Measurements from ENCODE around the gene SERPINI1. TPM values are rescaled to one million over a fixed set of nuclear protein-coding genes. Genes with fewer than 3 reads are reported as not detected.
"Not testable (repeated sequence)": the region's sequence is repeated elsewhere in the genome, so short reads cannot be mapped to it uniquely, and the experiment has no call there.

The SERPINI1 gene
- total and polyA plus RNA-seq, 12 donors, result 3.2 to 20.7 (median 9.9) TPM

GRCh38 chr3:167823738-167824137 is 88.2 kb downstream of the SERPINI1 start:
- intact Hi-C loops (cut with DNase I), result no loop called here
- H3K27me3 ChIP-seq, result no peaks in the 10 kb centered on the region
- WGBS, 4 donors, result 73 to 80% (median 76%) methylated on average over 3 of the region's 3 CpGs
- H3K36me3 ChIP-seq (replicated peaks in 1 of 2), result no peaks in the 10 kb centered on the region
- no peaks in the 10 kb centered on the region for H3K9me3 ChIP-seq (replicated peaks in 1 of 3)
- no peak for TF ChIP-seq POLR2A (IDR thresholded peaks at IDR 0.05)
- TF ChIP-seq CTCF (IDR thresholded peaks at IDR 0.05), result no peak
- no peak for DNase-seq
- no peak overlapping the region for H3K27ac ChIP-seq
- no peak overlapping the region for H3K4me3 ChIP-seq
- no peaks in the 10 kb centered on the region for H3K4me1 ChIP-seq (replicated peaks in 1 of 2)

DNA sequence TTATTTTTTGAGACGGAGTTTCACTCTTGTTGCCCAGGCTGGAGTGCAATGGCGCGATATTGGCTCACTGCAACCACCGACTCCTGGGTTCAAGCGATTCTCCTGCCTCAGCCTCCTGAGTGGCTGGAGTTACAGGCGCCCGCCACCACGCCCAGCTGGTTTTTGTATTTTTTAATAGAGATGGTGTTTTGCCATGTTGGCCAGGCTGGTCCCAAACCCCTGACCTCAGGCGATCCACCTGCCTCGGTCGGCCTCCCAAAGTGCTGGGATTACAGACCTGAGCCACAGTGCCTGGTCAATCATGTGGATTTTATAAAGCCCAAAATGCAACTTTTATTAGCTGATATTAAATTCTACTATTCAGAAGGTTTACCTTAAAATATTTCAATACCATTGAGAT is 92.1 kb downstream of the SERPINI1 start:
- H3K4me3 ChIP-seq; H3K27ac ChIP-seq; H3K4me1 ChIP-seq (replicated peaks in 1 of 2); DNase-seq; intact Hi-C loops (cut with DNase I); H3K9me3 ChIP-seq (replicated peaks in 1 of 3); H3K36me3 ChIP-seq (replicated peaks in 1 of 2); H3K27me3 ChIP-seq: not testable (repeated sequence)
- WGBS, 4 donors, result 90 to 97% (median 95%) methylated on average over 11 of the region's 11 CpGs

GRCh38 chr3:167829071-167829470 is 93.5 kb downstream of the SERPINI1 start:
- no peaks in the 10 kb centered on the region for H3K9me3 ChIP-seq (replicated peaks in 1 of 3)
- 60 to 84% (median 72%) methylated on average over 2 of the region's 2 CpGs for WGBS, 4 donors

DNA sequence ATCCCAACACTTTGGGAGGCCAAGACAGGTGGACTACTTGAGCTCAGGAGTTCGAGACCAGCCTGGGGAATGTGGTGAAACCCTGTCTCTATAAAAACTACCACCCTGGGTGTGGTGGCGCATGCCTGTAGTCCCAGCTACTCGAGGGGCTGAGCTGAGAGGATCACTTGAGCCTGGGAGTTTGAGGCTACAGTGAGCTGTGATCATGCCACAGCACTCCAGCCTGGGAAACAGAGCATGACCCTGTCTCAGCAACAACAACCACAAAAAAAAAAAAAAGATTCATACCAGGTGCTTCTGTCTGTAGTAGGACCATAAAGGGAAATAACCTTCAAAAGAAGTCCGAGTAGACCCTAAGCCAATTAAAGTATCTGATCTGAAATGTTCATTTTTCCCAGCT is 94.5 kb downstream of the SERPINI1 start:
- Histone ChIP-seq H3K27me3 (no peaks in the 10 kb centered on the region), H3K36me3 (replicated peaks in 1 of 2) (no peaks in the 10 kb centered on the region), H3K27ac (no peak overlapping the region), H3K4me1 (replicated peaks in 1 of 2) (no peaks in the 10 kb centered on the region), H3K4me3 (no peak overlapping the region), H3K9me3 (replicated peaks in 1 of 3) (no peaks in the 10 kb centered on the region)
- intact Hi-C loops (cut with DNase I), result no loop called here
- 59 to 85% (median 72%) methylated on average over 4 of the region's 4 CpGs for WGBS, 4 donors
- no peak for TF ChIP-seq CTCF (IDR thresholded peaks at IDR 0.05)
- no peak for TF ChIP-seq POLR2A (IDR thresholded peaks at IDR 0.05)
- no peak for DNase-seq

More at GRCh38 chr3:167829071-167829470, 93.5 kb downstream of the SERPINI1 start:
- no peaks in the 10 kb centered on the region for H3K4me1 ChIP-seq (replicated peaks in 1 of 2)
- DNase-seq, result no peak
- TF ChIP-seq POLR2A (IDR thresholded peaks at IDR 0.05) (no peak), CTCF (IDR thresholded peaks at IDR 0.05) (no peak)
- intact Hi-C loops (cut with DNase I), result no loop called here
- no peaks in the 10 kb centered on the region for H3K27me3 ChIP-seq
- no peak overlapping the region for H3K27ac ChIP-seq
- no peaks in the 10 kb centered on the region for H3K36me3 ChIP-seq (replicated peaks in 1 of 2)
- H3K4me3 ChIP-seq, result no peak overlapping the region

DNA sequence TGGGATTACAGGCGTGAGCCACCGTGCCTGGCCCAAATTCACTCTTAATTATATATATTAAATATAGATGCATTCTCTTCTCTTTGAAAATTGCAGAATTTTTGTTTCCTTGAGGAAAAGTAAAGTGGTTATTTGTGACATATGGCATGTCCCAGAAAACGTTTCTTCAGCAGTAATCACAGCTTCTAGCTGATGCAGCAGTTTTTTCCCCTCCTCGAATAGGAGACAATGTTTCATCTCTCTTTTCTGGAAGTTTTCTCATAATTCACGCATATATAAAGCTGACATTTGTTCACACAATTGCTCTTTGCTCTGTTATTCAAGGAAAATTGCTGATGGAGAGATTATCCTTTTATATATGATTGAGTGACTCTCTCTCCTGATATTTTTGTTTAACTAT is 99.8 kb downstream of the SERPINI1 start:
- intact Hi-C loops (cut with DNase I), result no loop called here
- DNase-seq, result no peak
- H3K4me1 ChIP-seq (replicated peaks in 1 of 2), result no peaks in the 10 kb centered on the region
- no peak for TF ChIP-seq CTCF (IDR thresholded peaks at IDR 0.05)
- TF ChIP-seq POLR2A (IDR thresholded peaks at IDR 0.05), result no peak
- 61 to 65% (median 62%) methylated on average over 5 of the region's 5 CpGs for WGBS, 4 donors
- H3K36me3 ChIP-seq (replicated peaks in 1 of 2), result no peaks in the 10 kb centered on the region
- H3K27ac ChIP-seq, result no peak overlapping the region
- no peaks in the 10 kb centered on the region for H3K9me3 ChIP-seq (replicated peaks in 1 of 3)
- H3K4me3 ChIP-seq, result no peak overlapping the region
- H3K27me3 ChIP-seq, result no peaks in the 10 kb centered on the region
